Keratinocyte (primary cell): Measurements from ENCODE around the gene SLC1A5. TPM values are rescaled to one million over a fixed set of nuclear protein-coding genes. Genes with fewer than 3 reads are reported as not detected.

Experiments used
- DNase-seq: peaks from one replicate; pipeline ENCODE4 v3.0.0-alpha.2; 2011; ENCODE audit warnings: low read depth, missing footprints, low spot score
- FAIRE-seq: peaks from 2 replicates; lab custom pipeline; 2011; peaks lifted over from hg19 to GRCh38; lab: Jason Lieb, UNC
- H2AFZ ChIP-seq: 2 replicates; pipeline ENCODE4 v1.6.0; 2012; ENCODE audit warnings: low read length, control low read depth, inconsistent platforms; ENCODE audit not compliant: control insufficient read depth
- H3K27ac ChIP-seq: 2 replicates; pipeline ENCODE4 v1.5.1; 2011; ENCODE audit warnings: low read length; ENCODE audit not compliant: control insufficient read depth, insufficient read depth
- H3K27me3 ChIP-seq: 3 replicates; pipeline ENCODE4 v1.6.0; 2011; ENCODE audit warnings: low read length; ENCODE audit not compliant: control insufficient read depth, insufficient read depth; ENCODE audit errors: extremely low read depth
- H3K36me3 ChIP-seq, 2 experiments: 2 replicates in 1 of 2; 3 replicates in 1 of 2; pipeline ENCODE4 v1.5.1; 2011; ENCODE audit warnings: low read length in 2 of 2, mild to moderate bottlenecking in 1 of 2; ENCODE audit not compliant: control insufficient read depth in 2 of 2, insufficient read depth in 2 of 2; ENCODE audit errors: extremely low read depth in 1 of 2
- H3K4me1 ChIP-seq: 3 replicates; pipeline ENCODE4 v1.5.1; 2011; ENCODE audit warnings: low read length; ENCODE audit not compliant: control insufficient read depth, insufficient read depth; ENCODE audit errors: extremely low read depth
- H3K4me2 ChIP-seq: 3 replicates; pipeline ENCODE4 v1.6.0; 2011; ENCODE audit warnings: low read depth, low read length; ENCODE audit not compliant: control insufficient read depth, insufficient read depth; ENCODE audit errors: extremely low read depth
- H3K4me3 ChIP-seq, 3 experiments: fragments of 200-600 bp in 1 of 3; sonication (generic) in 1 of 3; 2 replicates in 2 of 3; 3 replicates in 1 of 3; pipeline ENCODE4 v1.5.1; 2011 to 2016; ENCODE audit warnings: low read length in 3 of 3, mild to moderate bottlenecking in 3 of 3, control low read depth in 2 of 3, inconsistent platforms in 1 of 3, low read depth in 1 of 3, mixed read lengths in 1 of 3, mixed run types in 1 of 3, moderate library complexity in 1 of 3; ENCODE audit not compliant: control insufficient read depth in 2 of 3, insufficient read depth in 2 of 3; ENCODE audit errors: extremely low read depth in 1 of 3
- H3K79me2 ChIP-seq: 2 replicates; pipeline ENCODE4 v1.6.0; 2012; ENCODE audit warnings: low read length; ENCODE audit not compliant: control insufficient read depth, insufficient read depth
- H3K9ac ChIP-seq: 3 replicates; pipeline ENCODE4 v1.6.0; 2011; ENCODE audit warnings: low read length; ENCODE audit not compliant: control insufficient read depth, insufficient read depth; ENCODE audit errors: extremely low read depth
- H3K9me1 ChIP-seq: 3 replicates; pipeline ENCODE4 v1.6.0; 2011; ENCODE audit warnings: low read length; ENCODE audit not compliant: control insufficient read depth, insufficient read depth; ENCODE audit errors: extremely low read depth
- H3K9me3 ChIP-seq: 2 replicates; pipeline ENCODE4 v1.5.1; 2012; ENCODE audit warnings: low read depth, low read length; ENCODE audit not compliant: control insufficient read depth
- H4K20me1 ChIP-seq: 3 replicates; pipeline ENCODE4 v1.6.0; 2011; ENCODE audit warnings: low read length; ENCODE audit not compliant: control insufficient read depth, insufficient read depth; ENCODE audit errors: extremely low read depth
- CTCF ChIP-seq, 3 experiments: IDR thresholded peaks in 1 of 3; conservative IDR thresholded peaks in 1 of 3; optimal IDR thresholded peaks in 1 of 3; 2 replicates in 2 of 3; 3 replicates in 1 of 3; pipeline versions ENCODE3 to v1.5.1; 2011; ENCODE audit warnings: low read length in 3 of 3, mild to moderate bottlenecking in 3 of 3, moderate library complexity in 2 of 3, control low read depth in 1 of 3, inconsistent platforms in 1 of 3; ENCODE audit not compliant: insufficient read depth in 2 of 3; ENCODE audit errors: extremely low read depth in 1 of 3
- EZH2 ChIP-seq: IDR thresholded peaks from one replicate; pipeline ENCODE4 v1.6.1; 2012; ENCODE audit warnings: inconsistent platforms, mild to moderate bottlenecking, low read length, moderate library complexity
- dilution Hi-C: fragments of 300-500 bp; cut with MboI; formaldehyde crosslinking; loops from one replicate; pipeline ENCODE4 v1.7.0; 2020; ENCODE audit warnings: low sequenced_read_pairs; ENCODE audit not compliant: extremely low pct_ligation_motif_present
- polyA plus RNA-seq, 5 experiments: library from polyadenylated mRNA; depleted of rRNA in 3 of 5; stranded (reverse) in 3 of 5; stranded (forward) in 1 of 5; unstranded in 1 of 5; fragments of >200 nt; gene quantifications; 1 replicate in 1 of 5; 2 replicates in 3 of 5; 3 replicates in 1 of 5; pipeline versions ENCODE4 v1.2.1 to v1.2.3, GENCODE V29; 2011 to 2012; ENCODE audit warnings: missing spikeins in 2 of 5, low read depth in 1 of 5, low replicate concordance in 1 of 5

Gene SLC1A5
- polyA plus RNA-seq, 1 donor (not counting 4 experiments of a cell fraction or from before 2014, with no cell fraction given), result 90.4 TPM

GRCh38 chr19:46776927-46777911, 11.2 kb downstream of the SLC1A5 start:
- H3K79me2 ChIP-seq, result peaks cover 27% of the 10 kb centered on the region
- no peaks in the 10 kb centered on the region for H3K9me1 ChIP-seq
- TF ChIP-seq CTCF (optimal IDR thresholded peaks at IDR 0.05 in 1 of 3, IDR thresholded peaks at IDR 0.05 in 1 of 3, conservative IDR thresholded peaks at IDR 0.05 in 1 of 3; ENCODE audit: extremely low read depth in 1 of 3, insufficient read depth in 2 of 3, low read length in 3 of 3), result no peak
- TF ChIP-seq EZH2, result no peak
- H3K4me1 ChIP-seq, result peaks cover 11% of the 10 kb centered on the region
- H3K36me3 ChIP-seq, result peaks cover 31 to 39% of the 10 kb centered on the region in 2 experiments
- DNase-seq, result no peak
- H3K27me3 ChIP-seq, result no peaks in the 10 kb centered on the region
- no peak overlapping the region for H3K4me2 ChIP-seq
- no peak overlapping the region for H3K27ac ChIP-seq
- H3K4me3 ChIP-seq, result no peak overlapping the region
- H3K9me3 ChIP-seq, result no peaks in the 10 kb centered on the region
- dilution Hi-C loops, result no loop called here
- H3K9ac ChIP-seq, result no peak overlapping the region
- H2AFZ ChIP-seq, result no peak overlapping the region
- FAIRE-seq, result no peak
- peaks cover 16% of the 10 kb centered on the region for H4K20me1 ChIP-seq

- Histone ChIP-seq H3K9me3 (no peaks in the 10 kb centered on the region), H3K4me1 (peaks cover 2% of the 10 kb centered on the region), H3K27ac (no peak overlapping the region), H3K79me2 (peaks cover 19% of the 10 kb centered on the region), H2AFZ (no peak overlapping the region), H4K20me1 (peaks cover 14% of the 10 kb centered on the region), H3K4me2 (no peak overlapping the region), H3K27me3 (no peaks in the 10 kb centered on the region), H3K36me3 (peaks cover 28 to 33% of the 10 kb centered on the region in 2 experiments), H3K4me3 (no peak overlapping the region), H3K9me1 (no peaks in the 10 kb centered on the region), H3K9ac (no peak overlapping the region)
- no peak for DNase-seq
- no peak for TF ChIP-seq EZH2
- FAIRE-seq, result no peak
- dilution Hi-C loops, result no loop called here
Observed at GRCh38 chr19:46775642-46776258, 12.6 kb downstream of the SLC1A5 start.
